T-helper 22 cell (primary cell): ENCODE results near the gene NECTIN1.

Experiments
- DNase-seq: peaks from one replicate; pipeline ENCODE4 v3.0.0-alpha.2; 2020; ENCODE audit warnings: low read depth

Gene NECTIN1

GRCh38 chr11:119728651-119729580 lies at the start of gene NECTIN1:
Gene NECTIN1 (minus strand): TSS chr11:119729200. CDS start chr11:119728553, 647 bp downstream.
- DNase-seq, result peak; percentile 66

- no peak for DNase-seq
Measured at GRCh38 chr11:119778391-119779194, 49.6 kb upstream of the NECTIN1 start.

- no peak for DNase-seq
Measured at GRCh38 chr11:119777940-119778339, 48.9 kb upstream of the NECTIN1 start.

GRCh38 chr11:119776651-119777050 lies 47.7 kb upstream of the NECTIN1 start:
- no peak for DNase-seq

GRCh38 chr11:119776031-119776636 lies 47.1 kb upstream of the NECTIN1 start:
- DNase-seq, result no peak

- DNase-seq, result no peak
Measured at GRCh38 chr11:119774172-119774763, 45.3 kb upstream of the NECTIN1 start.

- DNase-seq, result no peak
Measured at GRCh38 chr11:119772641-119773415, 43.8 kb upstream of the NECTIN1 start.

GRCh38 chr11:119772076-119772475 lies 43.1 kb upstream of the NECTIN1 start:
- DNase-seq, result no peak

GRCh38 chr11:119771172-119771770 lies 42.3 kb upstream of the NECTIN1 start:
- no peak for DNase-seq

- no peak for DNase-seq
Measured at GRCh38 chr11:119765628-119766027, 36.6 kb upstream of the NECTIN1 start.

- no peak for DNase-seq
Measured at GRCh38 chr11:119764108-119764868, 35.3 kb upstream of the NECTIN1 start.

- no peak for DNase-seq
Measured at GRCh38 chr11:119763071-119763728, 34.2 kb upstream of the NECTIN1 start.

GRCh38 chr11:119759747-119760412 lies 30.9 kb upstream of the NECTIN1 start:
- no peak for DNase-seq

- DNase-seq, result no peak
Measured at GRCh38 chr11:119759324-119759723, 30.3 kb upstream of the NECTIN1 start.

GRCh38 chr11:119758291-119758690 lies 29.3 kb upstream of the NECTIN1 start:
- DNase-seq, result no peak

- DNase-seq, result no peak
Measured at GRCh38 chr11:119757378-119757777, 28.4 kb upstream of the NECTIN1 start.

- no peak for DNase-seq
Measured at GRCh38 chr11:119756169-119756865, 27.3 kb upstream of the NECTIN1 start.

- DNase-seq, result no peak
Measured at GRCh38 chr11:119755356-119756071, 26.5 kb upstream of the NECTIN1 start.
